ENCODE results near the gene SLC1A3.

The SLC1A3 gene

GRCh38 chr5:36735891-36736290 is 129.5 kb downstream of the SLC1A3 start:
- H3K36me3 ChIP-seq (ENCODE audit: control insufficient read depth, insufficient read depth, low read length): no peaks in the 10 kb centered on the region
- H3K27me3 ChIP-seq (replicated peaks; ENCODE audit: control insufficient read depth, insufficient read depth, low read length): no peaks in the 10 kb centered on the region
- TF ChIP-seq CTCF (IDR thresholded peaks at IDR 0.05; ENCODE audit: insufficient read depth, low read length, poor library complexity, severe bottlenecking): no peak
- no peak overlapping the region for H3K4me3 ChIP-seq (replicated peaks; ENCODE audit: low read depth, low read length)
- no peak for DNase-seq (ENCODE audit: extremely low read depth, insufficient read length)

Measured in GM06990 (cell line).